NK-92 (cell line): ENCODE data around the gene LIMS2.

Experiments
- DNase-seq: peaks from one replicate; lab custom pipeline; 2025; ENCODE audit not compliant: unreplicated experiment; lab: John Stamatoyannopoulos, UW

Gene LIMS2

GRCh38 chr2:127607399-127607908, 67.9 kb downstream of the LIMS2 start:
- no peak for DNase-seq

DNA sequence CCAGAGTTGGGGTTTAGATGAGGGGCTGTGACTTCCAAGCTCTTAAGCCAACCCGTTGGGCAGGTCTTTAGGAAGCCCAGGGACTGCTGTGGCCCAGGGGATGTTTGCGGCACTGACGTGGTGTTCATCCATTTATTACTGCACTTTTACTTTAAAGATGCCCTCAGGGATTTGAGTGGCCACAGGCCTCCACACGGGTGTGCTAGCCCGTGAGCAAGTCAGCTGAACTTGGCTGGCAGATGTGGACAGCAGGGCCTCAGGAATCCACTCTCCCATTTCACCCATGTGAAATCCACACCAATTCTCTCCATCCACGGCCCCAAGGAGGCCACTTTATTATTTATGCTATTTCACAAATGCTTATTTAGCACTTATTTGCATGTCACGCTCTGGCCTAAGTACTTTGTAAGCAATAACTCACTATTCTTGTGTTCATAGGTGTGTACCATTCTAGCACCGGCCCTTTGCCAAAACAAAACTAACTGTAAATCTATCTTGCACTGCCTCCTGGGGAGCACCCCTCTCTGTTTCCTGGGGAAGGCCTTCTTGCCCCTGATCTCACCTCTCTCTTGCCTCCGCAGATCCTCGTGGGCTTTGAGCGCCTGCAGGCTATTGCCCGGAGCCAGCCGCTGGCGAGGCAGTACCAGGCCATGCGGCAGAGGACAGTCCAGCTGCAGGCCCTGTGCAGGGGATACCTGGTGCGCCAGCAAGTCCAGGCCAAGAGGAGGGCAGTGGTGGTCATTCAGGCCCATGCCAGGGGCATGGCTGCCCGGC, 68.5 kb downstream of the LIMS2 start:
- no peak for DNase-seq

- no peak for DNase-seq
These were observed 69.6 kb downstream of the LIMS2 start for GRCh38 chr2:127605691-127606263.

DNA sequence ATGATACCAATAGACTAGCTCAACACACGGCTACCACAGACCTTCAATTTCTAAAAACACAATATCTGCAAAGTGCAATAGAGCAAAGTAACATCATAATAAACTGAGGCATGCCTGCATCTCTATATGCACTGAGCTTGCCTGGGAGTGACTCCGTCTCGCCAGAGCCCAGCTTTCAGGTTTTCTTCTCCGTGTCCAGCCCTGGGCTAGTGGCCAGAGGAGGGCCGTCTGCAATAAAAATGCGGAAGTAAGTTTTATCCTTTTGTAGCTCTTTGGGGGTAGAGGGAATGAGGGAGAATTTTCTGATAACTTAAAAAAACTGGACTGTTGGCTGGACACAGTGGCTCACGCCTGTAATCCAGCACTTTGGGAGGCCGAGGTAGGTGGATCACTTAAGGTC, 70.3 kb downstream of the LIMS2 start:
- no peak for DNase-seq

DNA sequence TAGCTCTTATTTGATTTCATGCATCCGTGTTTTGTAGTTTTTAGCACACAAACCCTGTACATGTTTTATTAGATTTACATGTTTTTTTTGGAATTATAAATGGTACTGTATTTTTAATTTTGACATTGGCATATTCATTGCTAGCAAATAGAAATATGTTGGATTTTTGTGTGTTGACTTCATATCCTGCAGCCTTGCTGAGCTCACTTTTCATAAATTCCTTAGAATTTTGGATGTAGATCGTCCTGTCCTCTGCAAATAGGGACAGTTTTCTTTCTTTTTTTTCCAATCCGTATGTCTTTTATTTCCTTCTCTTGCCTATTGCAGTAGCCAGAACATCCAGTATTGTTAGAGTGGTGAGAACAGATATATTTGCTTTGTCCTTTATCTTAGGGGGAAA, 76.1 kb downstream of the LIMS2 start:
- no peak for DNase-seq

DNA sequence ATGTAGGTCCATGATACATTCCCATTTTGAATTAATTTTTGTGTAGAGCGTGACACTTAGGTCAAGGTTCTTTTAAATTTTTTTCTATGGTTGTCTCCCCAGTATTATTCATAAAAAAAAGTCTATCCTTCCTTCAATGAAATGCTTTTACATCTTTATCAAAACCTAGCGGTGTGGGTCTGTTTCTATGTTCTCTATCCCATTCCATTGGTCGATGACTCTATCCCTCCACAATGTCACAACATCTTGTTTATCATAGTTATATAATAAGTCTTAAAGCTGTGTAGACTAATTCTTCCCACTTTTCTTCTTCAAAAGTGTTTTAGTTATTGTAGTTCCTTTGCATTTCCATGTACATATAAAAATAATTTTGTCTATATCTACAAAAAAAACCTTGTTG, 76.6 kb downstream of the LIMS2 start:
- no peak for DNase-seq

DNA sequence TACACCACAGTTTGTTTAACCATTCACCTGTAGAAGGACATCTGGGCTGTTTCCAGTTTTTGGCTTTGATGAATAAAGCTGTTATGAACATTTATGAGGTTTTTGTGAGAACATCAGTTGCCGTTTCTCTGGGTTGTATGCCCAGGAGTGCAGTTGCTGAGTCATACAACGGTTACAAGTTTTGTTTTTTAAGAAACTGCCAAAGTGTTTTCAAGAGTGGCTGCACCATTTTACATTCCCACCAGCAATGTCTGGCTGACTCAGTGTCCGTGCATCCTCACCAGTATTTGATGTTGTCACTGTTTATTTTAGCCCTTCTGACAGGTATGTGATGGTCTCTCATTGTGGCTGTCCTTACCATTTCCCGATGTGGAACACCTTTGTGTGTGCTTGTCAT, 77.3 kb downstream of the LIMS2 start:
- DNase-seq, result no peak

- no peak for DNase-seq
These were observed 78.0 kb downstream of the LIMS2 start for GRCh38 chr2:127597046-127597983.

DNA sequence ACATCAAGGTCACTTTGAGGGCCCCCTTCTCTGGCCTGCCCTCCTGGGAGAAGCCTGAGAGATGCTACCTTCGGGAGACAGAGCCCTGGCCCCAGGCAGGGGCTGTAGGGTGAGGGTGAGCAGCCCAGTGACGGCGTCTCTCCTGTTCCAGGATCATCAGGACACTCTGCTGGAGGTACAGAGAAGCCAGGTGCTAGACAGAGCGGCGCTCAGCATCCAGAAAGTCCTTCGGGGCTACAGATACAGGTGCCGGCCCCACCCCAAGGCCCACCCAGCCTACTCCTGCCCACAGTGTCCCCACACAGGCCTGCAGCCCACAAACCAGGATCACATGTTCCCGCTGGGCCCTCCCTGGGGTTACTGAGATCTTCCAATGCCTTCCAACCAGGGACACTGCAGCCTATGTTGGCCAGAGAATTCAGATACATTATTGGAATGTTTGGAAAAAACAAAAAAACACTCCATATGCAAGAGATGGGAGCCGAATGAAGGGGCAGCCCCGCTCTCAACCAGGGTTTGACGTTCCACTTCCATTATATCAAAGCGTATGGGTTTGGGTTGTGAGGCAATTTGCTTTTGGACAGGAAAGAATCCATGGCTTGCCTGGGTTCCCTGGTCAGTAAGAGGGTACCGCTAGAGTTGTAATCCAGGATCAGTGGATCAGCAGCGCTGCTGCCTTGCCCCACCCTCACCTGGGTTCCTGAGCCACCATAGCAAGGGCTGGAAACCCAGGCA, 78.9 kb downstream of the LIMS2 start:
- no peak for DNase-seq

GRCh38 chr2:127594116-127594591, 81.2 kb downstream of the LIMS2 start:
- no peak for DNase-seq

GRCh38 chr2:127593228-127594115, 81.9 kb downstream of the LIMS2 start:
- DNase-seq, result no peak

DNA sequence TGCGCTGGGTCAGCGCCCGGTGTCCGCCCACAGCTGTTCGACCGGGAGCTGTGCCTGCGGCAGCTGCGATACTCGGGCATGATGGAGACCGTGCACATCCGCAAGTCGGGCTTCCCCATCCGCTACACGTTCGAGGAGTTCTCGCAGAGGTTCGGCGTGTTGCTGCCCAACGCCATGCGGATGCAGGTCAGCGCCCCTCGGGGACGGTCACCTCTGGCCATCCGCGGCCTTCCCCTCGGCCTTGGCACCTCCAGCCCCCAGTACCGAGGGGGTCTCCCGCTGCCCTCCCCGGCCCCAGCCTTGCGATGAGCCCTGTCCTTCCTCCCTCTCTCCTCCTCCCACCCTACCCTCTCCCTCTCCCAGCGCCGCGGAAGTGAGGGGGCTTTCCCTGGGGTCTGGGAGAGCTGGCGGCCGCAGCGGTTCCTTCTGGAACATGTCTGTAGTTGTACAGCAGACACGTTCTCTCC, 82.5 kb downstream of the LIMS2 start:
- DNase-seq, result no peak

GRCh38 chr2:127591221-127591923, 84.0 kb downstream of the LIMS2 start:
- no peak for DNase-seq

- no peak for DNase-seq
These were observed 84.7 kb downstream of the LIMS2 start for GRCh38 chr2:127590386-127591190.

DNA sequence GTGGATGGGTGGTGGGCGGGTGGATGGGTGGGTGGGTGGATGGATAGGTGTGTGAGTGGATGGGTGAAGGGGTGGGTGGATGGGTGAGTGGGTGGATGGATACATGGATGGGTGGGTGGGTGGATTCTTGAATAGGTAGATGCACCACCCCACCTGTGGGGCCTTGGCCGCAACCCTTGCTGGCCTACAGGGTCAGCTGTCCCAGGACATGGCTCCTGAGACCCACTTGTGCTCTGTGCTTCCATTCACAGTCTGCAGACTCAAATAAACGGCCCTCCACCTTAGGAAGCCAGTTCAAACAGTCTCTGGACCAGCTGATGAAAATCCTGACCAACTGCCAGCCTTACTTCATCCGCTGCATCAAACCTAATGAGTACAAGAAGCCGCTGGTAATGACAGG, 85.5 kb downstream of the LIMS2 start:
- DNase-seq, result no peak

- no peak for DNase-seq
These were observed 86.0 kb downstream of the LIMS2 start for GRCh38 chr2:127589358-127589757.
